ENCODE measurements around the gene SLC16A5.
"Not testable (repeated sequence)": the region's sequence is repeated elsewhere in the genome, so short reads cannot be mapped to it uniquely, and the experiment has no call there.

SLC16A5 gene, protein sequence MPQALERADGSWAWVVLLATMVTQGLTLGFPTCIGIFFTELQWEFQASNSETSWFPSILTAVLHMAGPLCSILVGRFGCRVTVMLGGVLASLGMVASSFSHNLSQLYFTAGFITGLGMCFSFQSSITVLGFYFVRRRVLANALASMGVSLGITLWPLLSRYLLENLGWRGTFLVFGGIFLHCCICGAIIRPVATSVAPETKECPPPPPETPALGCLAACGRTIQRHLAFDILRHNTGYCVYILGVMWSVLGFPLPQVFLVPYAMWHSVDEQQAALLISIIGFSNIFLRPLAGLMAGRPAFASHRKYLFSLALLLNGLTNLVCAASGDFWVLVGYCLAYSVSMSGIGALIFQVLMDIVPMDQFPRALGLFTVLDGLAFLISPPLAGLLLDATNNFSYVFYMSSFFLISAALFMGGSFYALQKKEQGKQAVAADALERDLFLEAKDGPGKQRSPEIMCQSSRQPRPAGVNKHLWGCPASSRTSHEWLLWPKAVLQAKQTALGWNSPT

DNA sequence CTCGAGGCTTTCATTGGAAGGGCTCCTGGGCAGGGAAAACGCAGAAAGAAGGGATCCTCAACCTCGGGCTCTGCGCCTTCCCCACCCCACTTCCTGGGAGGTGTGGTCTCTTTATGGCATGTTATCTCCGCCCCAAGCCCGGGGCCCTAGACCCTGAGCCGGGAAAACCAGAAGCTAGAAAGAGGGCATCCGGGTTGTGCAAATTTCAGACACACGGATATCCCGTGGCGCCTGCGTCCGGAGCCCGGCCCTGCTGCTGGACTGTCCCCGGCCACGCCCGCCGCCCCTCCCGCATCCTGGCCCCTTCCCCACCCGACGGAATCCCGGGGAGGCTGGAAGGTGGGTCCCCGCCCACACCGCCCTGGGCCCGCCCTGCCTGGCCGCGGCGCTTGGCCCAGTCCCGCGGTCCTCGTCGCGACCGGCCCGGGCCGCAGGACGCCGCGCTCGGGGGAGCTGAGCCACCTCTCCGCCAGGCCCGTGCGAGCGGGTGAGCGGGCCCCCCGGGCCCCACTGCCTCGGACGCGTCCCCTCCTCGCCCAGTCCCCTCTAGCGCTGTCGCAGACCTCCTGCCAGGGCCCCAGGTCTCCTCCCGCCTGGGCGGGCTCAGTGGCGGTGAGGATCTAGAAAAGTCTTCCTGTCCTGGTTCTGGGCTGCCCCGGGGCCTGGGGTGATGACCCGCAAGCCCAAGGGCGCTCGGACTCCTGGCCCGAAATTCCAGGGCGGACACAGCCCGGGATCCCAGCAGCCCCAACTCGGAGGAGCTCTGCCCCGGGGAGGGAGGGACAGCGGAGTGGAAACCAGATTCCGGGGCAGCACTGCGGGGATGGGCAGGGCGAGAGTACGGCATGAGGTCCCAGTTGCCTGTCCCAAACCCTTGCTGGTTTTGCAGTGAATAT is at the start of gene SLC16A5:
Gene SLC16A5, plus strand, starts transcription at position 397 of the 896 bp plus-strand sequence. CDS start 5,683 bp downstream, outside the sequence.
- peak; percentile 21 for DNase-seq

DNA sequence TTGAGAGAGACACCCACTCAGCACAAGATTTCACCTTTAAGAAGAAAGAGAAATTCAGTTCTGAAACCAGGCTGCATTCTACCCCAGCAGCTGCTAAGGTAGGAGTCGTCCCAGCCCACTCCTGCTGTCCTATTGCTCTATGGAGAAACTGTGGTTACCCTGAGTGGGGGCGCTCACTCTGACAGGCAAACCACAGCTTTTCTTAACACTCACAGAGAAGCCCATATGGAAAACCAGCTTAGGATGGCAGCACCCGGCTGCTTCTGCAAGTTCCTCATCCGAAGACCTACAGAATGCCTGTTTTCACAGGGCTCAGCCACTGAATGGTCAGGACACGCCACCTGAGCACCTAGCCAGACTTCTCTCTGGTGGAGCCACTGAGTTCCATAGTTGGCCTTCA is 48.5 kb upstream of the SLC16A5 start:
- no peak for DNase-seq

DNA sequence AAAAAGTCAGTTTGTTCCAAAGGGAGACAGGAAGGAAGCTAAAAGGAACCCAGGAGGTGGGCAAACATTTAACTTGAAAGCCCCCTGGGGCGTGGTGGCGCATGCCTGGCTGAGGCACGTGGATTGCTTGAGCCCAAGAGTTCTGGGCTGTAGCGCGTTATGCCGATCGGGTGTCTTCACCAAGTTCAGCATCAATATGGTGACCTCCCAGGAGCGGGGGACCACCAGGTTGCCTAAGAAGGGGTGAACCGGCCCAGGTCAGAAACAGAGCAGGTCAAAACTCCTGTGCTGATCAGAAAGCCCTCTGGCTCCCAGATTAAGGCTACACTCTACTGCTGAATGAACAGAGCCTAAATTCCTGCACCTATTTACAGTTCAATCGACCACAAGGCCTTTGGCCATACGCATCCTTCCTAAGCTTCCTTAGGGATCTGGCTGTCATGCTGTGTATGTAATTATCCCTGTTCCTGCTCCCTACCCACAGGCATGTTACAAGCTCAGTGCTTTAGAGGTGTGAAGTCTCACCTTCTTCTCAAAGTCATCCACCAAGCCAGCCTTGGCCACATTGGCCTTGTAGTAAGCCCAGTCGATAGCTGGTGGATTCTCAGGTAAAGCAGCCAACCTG is 46.0 kb upstream of the SLC16A5 start:
- DNase-seq = no peak

DNA sequence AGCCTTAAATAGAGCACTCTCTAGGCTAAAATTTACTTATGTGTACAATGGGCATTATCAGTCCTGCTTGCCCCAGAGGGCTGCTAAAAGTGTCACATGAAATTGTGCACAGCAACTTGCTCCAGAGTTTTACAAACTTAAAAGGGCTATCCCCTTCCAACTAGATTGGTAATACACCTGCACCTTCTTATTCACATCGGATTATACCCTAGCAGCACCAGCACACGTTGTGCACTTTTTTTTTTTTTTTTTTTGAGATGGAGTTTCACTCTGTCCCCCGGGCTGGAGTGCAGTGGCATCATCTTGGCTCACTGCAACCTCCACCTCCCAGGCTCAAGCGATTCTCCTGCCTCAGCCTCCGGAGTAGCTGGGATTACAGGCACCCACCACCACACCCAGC is 44.0 kb upstream of the SLC16A5 start:
- DNase-seq = not testable (repeated sequence)

DNA sequence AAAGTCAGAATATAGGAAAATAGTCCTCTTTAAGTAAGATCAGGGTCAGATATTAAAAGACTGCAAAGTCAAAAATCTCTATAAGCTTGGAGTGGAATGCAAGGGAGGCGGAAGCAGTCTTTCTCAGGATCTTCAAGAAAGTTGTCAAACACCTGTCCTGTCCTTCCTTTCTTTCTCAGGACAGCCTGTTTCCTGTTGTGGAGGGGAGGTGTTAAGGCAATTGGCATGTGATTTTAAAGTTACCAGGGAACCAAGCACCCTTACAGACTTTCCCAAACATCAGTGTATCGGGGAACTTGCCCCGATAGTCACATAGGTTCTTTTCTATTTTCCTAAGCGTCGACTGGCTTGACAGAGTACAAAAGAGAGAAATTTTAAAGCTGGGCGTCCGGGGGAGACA is 43.0 kb upstream of the SLC16A5 start:
- DNase-seq = no peak

DNA sequence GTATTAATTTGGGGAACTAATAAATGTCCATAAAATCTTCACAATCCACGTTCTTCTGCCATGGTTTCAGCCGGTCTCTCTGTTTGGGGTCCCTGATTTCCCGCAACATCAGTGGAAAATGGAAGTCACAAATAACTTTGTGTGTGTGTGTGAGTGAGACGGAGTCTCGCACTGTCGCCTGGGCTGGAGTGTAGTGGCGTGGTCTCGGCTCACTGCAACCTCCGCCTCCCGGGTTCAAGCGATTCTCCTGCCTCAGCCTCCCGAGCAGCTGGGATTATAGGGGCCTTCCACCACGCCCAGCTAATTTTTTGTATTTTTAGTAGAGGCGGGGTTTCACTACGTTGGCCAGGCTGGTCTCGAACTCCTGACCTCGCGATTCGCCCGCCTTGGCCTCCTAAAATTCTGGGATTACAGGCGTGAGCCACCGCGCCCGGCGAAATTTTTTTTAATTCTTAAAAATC is 41.8 kb upstream of the SLC16A5 start:
- not testable (repeated sequence) for DNase-seq

DNA sequence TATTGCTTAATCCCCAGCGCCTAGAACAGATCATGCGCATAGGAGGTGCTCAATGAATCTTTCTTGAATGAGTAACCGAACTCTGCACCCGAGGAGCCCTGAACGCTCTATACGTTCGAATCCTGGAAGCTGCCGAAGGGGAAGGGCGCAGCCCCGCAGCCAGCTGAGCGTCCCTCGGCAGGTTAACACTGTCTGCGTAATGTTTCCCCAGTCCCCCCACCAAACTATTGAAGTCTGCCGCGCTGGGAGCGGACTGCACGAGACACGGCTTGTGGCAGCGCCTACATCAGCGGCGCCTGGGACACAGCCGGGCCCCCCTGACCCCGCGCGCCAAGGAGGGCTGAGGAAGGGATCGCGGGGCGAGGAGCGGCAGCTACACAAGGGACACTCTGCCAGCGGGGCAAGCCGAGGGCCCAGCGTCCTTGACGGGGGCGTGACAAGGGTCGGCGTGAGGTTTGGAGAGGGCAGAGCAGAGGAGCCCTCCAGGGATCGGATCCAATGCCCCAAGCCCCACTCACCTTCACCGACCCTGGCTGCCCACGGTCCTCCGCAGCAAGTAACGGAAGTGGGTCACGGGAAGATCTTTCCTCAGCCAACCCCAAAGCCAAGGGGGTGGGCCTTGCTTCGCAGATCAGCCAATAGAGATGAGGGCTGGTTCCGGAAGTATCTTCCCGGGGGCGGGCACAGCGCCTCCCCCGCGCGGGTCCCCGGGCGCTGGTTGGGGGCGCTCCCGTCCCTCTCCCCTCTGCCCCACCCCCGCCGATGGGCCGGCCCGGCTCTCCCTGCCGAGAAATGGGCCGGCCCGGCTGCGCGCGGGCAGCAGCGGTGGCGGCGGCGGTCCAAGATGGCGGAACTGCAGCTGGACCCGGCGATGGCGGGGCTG is 41.1 kb upstream of the SLC16A5 start, which contains the start of the genes ATP5PD and KCTD2:
Gene ATP5PD, minus strand, starts transcription at position 563 of the 883 bp plus-strand sequence. CDS start 4,319 bp downstream, outside the sequence.
Gene KCTD2, plus strand, starts transcription at position 819 of the 883 bp plus-strand sequence. Its CDS starts 26 bp downstream, at position 845.
- peak; percentile 90 for DNase-seq

DNA sequence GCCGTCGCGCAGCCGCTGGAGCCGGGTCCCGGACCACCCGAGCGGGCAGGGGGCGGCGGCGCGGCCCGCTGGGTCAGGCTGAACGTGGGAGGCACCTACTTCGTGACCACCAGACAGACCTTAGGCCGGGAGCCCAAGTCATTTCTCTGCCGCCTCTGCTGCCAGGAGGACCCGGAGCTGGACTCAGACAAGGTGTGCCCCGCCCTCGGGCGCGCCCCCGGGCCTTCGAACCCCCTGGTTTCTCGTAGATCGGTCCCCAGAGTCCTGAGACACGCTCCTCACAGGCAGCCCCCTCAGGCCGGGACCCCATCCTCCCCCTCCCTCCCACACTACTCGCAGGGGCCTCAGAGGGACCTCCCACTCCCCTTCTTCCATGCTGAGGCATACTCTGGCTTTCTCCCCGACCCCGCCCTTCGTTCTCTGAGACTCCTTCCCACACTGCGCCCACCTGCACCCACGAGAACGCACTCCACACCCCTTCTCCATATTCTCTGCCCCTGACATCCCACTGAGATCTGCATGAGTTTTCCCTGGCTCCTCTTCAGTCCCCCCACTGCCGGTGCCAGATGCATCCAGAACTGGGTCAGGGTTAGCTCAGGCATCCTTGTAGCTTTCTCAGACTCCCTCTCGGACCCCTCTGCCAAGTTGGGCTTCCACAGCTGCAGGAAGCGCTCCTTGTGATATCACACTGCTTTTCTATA is 40.2 kb upstream of the SLC16A5 start:
- DNase-seq = peak; percentile 19

DNA sequence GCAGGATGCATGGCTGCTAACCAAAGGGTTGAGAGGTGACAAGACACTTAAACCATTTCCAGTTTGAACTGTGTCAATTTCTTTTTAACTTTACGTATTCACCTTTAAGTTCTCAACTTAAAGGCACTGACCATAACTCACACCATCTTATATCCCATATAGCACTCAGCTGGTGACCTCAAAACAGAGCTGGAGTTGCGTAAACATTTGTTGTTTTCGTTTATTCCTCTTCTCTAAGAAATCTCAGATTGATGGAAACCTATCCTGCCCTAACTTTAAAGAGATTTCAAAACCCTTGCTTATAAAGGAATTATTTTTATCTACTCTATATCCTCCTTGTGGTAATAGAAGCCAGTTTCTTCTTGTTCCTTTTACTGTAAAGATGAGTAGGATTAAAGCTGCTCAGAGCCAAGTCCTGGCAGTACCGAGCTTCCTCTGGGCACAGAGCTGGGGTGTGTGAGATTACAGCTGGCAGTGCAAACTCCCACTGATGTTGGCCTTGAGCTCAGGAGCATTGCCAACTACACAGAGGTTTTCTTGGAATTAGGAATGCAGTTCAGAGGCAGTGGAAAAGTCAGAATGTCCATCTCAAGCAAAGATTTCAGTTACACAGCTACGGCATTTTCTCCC is 39.4 kb upstream of the SLC16A5 start:
- DNase-seq = no peak

DNA sequence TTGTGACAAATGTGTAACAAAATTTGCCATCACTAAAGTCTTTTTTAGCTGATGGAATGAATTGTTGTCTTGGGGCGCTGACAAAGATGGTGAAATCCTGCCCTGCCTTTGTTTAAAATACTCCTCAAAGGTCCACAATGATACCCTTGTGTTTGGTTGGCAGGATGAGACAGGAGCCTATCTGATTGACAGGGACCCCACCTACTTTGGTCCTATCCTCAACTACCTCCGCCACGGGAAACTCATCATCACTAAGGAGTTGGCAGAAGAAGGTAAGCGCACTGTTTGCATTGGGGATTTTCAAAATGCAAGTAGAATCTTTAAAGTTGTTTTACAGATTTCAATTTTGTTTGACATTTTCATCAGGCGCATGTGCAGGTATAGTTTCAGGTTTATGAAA is 38.7 kb upstream of the SLC16A5 start:
- no peak for DNase-seq

DNA sequence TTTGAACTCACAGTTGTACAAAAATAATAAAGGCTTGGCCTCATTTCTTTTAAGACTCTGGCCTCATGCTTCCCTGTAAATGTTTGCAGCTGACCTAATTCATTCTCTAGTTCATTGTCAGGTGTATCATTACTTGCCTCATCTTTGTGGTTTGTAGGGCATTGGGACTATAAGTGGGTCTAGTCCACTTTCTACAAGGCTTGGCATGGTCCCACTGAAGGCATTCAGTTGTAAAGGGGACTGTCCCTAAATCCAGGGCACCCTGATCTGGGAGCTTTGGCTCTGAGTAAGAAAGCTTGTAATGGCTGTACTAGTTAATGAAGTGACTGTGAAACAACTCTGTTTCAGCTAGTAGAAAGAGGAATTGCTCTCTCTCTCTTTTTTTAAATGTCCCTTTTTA is 38.0 kb upstream of the SLC16A5 start:
- no peak for DNase-seq

DNA sequence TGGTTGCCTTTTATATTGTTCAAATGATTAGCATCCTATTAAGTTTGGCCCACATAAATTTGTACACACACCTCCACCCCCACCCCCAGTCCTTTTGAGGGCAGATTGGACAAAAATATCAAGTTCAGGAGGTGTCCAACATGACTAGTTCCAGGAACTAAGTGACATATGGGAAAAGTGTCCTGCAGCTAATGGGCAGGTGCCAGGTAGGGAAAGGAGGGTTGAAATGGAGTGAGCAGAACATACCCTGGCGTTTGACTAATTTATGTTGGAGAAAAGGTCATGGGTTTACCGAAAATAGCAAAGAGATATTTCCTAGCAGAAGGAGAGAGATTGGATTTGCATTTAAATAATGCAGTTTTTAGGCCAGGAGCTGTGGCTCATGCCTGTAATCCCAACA is 35.8 kb upstream of the SLC16A5 start:
- DNase-seq = no peak

DNA sequence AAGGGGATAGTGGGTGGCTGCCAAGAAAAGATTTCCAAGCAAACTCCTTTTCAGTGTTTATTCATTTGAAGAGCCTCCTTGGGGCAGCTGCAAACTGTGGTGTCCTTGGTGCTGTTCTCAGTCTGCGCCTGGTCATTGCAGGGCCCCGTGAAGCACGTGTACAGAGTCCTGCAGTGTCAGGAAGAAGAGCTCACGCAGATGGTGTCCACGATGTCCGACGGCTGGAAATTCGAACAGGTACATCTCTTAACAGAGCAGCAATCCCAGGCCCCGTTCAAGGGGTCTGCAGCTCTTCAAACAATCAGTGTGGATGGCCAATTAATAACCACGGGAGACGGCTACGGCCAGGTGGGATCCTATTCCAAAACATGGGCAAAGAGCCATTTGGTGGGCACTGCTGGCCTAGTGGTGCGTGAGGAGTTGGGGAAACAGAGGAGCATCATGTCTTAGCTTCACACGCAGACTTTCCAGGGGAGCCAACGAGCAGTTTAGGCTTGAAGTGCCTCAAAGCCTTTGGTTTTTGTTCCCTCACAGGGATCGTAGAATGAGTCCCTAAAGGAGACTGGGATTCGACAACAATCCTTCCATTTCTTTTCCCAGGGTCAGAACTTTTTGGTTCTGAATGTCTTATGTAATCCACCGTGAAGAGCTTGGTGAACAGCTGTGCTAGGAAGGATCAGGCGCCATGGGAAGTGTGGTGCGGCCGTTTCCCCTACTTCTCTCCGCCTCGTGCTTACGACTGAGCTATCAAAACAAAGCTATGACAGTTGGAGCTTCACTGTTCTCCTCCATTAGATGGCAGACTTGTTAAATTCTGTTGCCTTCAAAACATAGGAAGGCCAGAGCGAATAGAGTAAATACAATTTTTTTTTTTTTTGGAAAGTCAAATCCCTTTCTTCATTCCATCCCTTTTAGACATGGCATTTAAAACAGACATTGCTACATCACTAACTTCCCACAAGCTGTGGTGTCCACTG is 28.1 kb upstream of the SLC16A5 start:
- no peak for DNase-seq

DNA sequence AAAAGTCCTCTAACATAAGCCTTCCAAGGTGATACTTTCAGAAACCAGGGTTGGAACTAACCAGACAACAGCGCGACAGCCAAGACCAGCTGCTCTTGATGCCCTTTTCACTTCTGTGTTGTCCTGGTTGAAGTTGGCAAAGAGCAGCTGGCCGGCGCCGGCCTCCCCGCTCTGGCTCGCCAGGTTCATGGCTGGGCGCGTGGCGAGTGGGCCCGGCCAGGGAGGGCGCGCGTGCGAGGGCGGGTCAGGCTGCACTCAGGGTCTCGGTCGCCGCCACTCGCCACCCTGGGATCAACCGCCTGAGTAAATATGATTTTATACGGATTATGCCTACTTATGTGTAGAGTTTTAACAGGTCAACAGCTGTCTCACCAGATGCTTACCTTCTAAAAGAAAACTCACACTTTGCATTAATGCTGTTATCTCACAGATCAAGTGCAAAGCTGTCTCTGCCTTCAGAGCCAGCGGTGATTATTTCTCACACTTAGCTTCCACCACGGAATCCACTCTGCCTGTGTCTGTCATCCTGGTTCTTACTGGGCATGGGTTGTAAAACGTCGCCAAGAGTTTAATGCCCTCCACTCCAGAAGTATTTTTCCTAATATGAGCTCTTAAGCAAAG is 27.2 kb upstream of the SLC16A5 start:
- no peak for DNase-seq

DNA sequence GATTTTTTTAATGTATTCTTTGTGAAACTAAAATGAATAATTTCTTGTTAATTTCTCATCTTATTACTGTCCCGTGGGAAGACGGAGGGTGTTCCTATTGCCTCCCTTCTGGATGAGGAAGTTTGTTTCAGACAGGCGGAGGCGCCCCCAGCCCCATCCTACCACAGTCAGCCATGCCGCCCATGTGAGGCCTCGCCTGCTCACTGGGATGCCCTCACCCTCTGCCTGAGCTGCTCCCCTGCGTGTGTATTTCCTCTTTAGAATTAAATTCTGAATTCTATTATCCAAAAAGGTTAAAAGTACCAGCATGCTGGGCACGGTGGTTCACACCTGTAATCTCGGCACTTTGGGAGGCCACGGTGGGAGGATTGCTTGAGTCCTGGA is 26.7 kb upstream of the SLC16A5 start:
- no peak for DNase-seq

DNA sequence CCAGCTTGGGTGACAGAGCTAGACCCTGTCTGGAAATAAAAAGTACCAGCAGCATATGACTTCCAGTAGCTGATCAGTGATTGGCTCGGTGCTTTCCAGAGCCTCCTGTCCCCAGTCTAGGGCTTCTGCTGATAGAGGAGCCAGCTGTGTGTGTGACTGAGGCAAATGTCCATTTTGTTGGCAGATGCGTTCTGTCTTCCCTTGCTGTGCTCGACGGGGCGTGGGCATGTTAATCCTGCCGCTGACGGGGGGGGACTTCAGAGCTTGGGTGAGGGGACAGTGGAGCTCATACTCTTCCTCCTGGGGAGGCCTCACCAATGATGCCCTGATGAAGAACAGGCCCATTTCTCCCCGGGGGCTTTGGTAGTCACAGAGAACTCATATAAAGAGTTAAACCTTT is 26.1 kb upstream of the SLC16A5 start:
- no peak for DNase-seq

DNA sequence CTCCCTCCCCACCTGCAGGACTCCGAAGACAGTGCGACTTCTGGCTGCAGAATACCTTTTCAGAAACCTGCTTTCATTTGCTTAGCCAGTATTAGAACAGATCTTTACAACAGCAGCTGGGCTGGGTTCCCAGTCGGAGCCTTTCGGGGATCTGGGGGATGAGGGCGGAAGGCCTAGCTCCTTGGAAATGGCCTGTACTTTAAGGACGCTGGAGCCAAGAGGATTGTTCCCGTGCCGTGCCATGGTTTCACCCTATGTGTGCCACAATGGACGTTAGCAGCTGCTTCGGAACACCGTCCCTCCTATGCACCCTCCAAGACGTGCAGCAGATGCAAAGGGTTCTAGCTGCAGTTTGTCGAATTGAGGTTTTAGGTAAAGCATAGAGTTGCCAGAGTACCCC is 24.6 kb upstream of the SLC16A5 start:
- DNase-seq = no peak

DNA sequence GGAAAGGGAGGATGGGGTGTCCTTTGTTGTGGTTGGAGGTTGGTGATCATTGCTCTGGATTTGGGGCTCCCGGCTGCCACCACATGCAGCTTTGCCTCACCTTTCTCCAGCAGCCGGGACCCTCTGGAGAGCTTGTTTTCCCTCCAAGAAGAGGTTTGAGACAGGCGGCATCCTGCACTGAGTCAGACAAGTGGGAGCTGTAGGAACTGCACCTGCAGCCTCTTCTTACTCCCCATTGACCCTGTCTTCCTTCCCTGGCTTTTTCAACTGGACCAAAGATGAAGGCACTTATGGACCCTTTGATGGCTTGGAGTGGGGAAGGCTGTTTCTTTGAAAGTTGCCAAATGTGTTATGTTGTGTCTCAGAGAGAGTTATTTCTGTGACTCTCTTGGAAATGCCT is 24.1 kb upstream of the SLC16A5 start:
- DNase-seq = no peak

DNA sequence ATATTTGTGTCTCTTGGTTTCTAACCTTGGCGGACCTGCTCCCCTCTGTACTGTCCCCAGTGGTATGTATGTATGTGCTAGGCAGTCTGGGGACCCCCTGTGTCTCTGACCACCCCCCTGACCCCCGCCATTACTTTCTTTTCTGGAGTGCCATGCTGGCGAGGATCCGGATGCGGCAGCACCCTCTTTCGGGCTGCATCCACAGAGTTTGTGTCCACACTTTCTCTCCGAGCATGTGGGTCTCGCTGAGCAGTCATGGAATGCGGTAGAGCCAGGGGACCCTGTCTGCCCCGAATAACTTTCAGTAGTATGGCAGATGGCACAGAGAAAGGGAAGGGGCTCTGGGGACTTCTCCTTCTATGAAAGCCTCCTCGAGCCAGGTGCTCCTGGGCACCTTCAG is 23.7 kb upstream of the SLC16A5 start:
- no peak for DNase-seq

All from activated CD4-positive, alpha-beta T cell treated with anti-CD3 and anti-CD28 coated beads, Interleukin-2, amount 50 U/mL, for 1 hour (primary cell).